GM18907 (cell line): ENCODE data around the gene RFNG.

Source experiments
- ATAC-seq: cut with Tn5 transposase; IDR thresholded peaks from one replicate; pipeline ENCODE4 v1.9.1; 2021; ENCODE audit warnings: mild to moderate bottlenecking, moderate library complexity; ENCODE audit not compliant: unreplicated experiment

RFNG gene

DNA sequence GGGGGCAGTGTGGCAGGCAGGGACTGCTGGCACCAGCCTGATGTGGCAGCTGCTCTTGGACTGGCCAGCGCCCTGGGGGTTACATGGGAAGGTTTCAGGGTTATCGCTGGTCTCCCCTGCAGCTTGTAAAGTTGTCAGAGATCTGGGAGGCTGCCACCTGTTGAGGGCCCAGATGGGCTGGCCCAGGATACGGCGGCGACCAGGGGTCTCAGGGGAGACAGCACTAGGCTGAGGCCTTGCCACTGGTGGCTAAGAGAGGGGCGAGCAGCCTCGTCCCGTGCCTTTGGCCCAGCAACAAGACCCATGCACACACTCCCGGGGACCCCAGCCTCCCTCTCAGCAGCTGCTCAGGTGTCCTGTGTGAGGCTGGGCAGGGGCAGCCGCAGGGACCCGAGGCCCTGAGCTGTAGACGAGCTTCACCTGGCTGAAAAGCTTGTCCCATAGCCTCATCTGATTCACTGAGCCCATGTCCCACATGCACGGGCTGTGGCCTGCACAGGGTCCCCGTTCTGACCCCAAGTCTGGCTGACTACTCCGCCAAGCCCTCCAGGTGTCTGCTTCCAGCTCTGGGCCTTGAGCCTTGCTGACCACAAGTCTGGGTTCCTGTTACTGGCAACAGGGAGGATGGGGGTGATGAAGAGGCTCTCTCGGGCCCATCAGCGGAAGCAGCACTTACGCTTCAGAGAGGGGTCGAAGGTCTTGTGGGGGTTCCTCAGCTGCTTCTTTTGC is 7.8 kb upstream of the RFNG start:
- no peak for ATAC-seq

- no peak for ATAC-seq
Observed at GRCh38 chr17:82058855-82059249, 7.2 kb upstream of the RFNG start.

- no peak for ATAC-seq
Observed at GRCh38 chr17:82058230-82058854, 6.7 kb upstream of the RFNG start.

DNA sequence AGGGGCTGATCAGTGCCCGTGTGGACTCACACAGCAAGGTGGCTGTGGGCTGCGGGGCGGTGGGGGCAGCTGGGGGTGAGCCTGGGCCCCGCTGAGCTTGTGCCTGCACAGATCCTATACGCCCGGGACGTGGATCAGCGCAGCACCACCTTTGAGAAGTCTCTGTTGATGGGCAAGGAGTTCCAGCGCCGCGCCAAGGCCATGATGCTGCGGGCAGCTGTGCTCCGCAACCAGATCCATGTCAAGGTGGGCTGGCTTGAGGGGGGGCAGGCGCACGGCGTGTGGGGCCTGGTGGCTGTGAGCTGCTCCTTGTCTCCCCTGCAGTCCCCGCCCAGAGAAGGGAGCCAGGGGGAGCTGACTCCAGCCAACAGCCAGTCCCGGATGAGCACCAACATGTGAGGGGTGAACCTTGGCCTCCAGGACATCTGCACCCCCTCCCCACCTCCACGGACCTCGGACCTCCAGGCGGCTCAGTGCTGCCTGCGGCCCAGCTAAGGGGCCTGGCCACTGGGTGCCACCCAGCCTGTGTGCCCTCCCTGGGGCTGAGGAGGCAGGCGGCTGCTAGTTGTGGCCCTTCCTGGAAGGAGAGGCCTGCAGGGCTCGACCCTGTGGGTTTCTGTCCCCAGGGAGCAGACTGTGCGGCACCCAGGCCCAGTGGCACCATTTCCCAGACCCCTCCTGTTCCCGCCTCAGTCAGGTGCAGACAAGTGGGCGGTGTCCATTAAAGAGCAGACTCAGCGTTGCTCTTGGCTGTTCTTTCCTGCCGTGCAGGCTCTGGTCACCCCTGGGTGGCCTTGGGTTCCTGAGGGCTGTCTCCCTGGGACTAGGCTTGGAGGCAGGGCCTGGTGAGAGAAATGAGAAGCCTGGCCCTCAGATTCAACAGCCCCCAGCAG is 5.4 kb upstream of the RFNG start:
- ATAC-seq: no peak

GRCh38 chr17:82055965-82056728 is 4.5 kb upstream of the RFNG start:
- ATAC-seq: no peak

- ATAC-seq: no peak
Observed at GRCh38 chr17:82055023-82055964, 3.7 kb upstream of the RFNG start.

DNA sequence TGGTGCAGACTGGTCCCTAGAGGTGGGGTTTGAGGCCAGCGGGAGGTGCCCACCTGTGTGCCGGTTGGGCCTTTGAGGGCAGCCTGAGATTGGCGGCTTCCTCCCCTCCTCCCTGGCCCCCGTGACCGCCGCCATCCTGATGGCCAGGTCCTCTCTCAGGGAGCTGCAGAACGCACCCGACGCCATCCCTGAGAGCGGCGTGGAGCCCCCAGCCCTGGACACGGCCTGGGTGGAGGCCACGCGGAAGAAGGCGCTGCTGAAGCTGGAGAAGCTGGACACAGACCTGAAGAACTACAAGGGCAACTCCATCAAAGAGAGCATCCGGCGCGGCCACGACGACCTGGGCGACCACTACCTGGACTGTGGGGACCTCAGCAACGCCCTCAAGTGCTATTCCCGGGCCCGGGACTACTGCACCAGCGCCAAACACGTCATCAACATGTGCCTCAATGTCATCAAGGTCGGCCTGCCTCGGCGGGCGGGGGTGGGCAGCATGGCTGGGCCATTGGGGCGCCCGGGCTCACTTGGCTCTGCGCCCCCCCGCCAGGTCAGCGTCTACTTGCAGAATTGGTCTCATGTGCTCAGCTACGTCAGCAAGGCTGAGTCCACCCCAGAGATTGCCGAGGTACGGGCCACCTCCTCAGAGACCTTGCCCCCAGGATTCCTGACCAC is 2.9 kb upstream of the RFNG start:
- ATAC-seq: no peak

DNA sequence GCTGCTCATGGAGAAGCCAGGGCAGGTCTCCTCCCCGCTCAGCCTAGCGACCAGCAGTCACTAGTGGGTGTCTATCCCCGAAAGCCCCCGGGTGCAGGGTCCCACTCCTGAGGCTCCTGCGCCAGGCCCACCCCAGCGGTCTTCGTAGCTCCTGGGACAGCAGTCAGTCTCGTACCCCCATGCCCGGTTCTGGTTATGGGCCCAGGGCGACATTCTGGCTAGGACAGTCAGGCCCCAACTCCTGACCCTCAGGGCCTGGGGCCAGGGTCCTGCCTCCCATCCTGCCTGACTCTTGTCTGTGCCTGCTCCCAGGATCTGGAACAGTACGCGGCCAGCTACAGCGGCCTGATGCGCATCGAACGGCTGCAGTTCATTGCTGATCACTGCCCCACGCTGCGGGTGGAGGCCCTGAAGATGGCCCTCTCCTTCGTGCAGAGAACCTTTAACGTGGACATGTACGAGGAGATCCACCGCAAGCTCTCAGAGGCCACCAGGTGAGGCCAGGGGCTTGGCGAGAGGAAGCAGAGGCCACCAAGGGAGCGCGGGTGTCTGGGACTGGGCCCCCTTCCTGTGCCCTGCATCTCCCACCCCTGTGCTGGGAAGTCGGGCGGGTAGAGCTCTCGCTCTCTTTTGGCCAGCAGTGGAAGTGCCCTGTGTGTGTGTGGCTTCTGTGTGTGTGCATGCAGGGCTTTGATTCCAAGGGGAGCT is 2.1 kb upstream of the RFNG start:
- ATAC-seq: no peak

- no peak for ATAC-seq
Observed at GRCh38 chr17:82053130-82053529, 1.5 kb upstream of the RFNG start.

DNA sequence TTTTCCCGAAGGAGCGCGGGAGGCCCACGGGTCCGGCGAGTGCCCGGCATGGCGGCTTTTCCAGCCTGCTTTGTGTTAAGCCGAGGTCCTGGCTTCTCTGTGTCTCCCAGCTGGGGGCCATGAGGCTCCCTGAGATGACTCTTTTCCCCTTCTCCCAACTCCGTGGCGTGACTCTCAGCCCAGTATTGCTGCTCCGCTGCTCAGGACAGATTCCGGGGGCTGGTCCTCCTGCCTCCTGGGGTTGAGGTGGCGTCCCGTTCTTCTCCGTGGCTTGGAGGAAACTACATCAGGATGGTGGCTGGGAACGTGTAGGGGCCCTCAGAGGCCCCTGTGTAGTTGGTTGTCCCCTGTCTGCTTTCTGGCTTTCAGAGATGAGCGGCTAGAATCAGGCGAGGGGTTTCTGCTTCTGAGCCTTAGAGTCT is 1.0 kb upstream of the RFNG start:
- no peak for ATAC-seq

DNA sequence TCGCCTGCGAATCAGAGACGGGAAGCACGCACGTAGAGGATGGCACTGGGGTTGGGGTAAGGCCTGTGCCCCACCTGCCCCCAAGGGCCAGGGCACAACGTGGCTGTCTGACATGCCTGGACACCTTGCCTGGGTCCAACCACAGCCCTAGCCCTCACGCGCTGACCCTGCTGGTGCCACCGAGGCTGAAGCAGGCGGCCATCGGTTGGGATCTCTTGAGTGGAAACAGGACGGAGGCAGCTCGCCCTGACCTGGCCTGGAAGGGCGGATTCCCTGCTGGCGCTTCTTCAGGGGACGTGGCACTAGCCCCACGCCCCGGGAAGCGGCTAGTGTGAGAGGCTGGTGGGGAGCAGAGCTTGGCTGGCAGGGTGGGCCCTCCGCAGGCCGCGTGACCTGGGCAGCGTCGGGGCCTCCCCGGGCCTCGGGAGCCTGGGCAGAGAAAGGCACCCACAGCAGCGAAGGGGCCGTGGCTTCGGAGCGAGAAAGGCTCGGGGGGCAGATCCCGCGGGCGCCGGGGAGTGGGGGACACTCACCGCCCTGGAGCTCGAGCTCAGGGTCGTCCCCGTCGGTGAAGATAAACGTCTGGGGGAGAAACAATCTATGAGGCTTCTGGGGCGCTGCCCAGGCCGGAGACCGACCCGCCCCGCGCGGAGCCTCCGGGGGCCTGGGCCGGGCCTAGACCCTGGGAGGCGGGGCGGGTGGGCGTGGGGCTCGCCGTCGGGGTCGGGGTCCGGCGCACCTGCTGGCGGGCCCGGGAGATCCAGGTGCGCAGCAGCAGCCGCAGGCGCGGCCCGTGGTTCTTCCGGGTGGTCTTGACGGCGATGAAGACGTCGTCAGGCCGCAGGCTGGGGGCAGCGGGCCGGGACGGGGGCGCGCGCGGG is 610 bp downstream of the RFNG start:
- ATAC-seq: peak; percentile 13

GRCh38 chr17:82050152-82050760 is 1.4 kb downstream of the RFNG start:
- ATAC-seq: no peak

- no peak for ATAC-seq
Observed at GRCh38 chr17:82049521-82049971, 2.1 kb downstream of the RFNG start.

DNA sequence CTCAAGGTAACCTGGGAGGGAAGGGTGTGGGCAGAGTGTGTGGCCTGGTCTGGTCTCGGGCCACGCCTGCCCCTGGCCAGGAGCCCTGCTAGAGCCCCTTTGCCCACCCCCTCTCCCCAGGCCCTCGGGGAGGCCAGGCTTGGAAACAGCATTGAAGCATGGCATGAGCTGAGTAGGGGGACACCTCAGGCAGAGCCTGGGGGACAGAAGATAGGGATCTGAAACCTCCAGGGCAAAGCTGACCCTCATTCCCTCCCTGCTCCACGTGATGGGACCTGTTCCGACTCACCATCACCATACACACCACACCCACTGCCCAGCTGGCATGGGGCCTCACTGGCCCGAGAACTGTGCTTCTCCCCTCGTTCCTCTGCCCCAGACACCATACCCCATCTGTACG is 2.5 kb downstream of the RFNG start:
- ATAC-seq: no peak

GRCh38 chr17:82048571-82048971 is 3.0 kb downstream of the RFNG start:
- no peak for ATAC-seq

GRCh38 chr17:82047914-82048570 is 3.6 kb downstream of the RFNG start:
- ATAC-seq: no peak

DNA sequence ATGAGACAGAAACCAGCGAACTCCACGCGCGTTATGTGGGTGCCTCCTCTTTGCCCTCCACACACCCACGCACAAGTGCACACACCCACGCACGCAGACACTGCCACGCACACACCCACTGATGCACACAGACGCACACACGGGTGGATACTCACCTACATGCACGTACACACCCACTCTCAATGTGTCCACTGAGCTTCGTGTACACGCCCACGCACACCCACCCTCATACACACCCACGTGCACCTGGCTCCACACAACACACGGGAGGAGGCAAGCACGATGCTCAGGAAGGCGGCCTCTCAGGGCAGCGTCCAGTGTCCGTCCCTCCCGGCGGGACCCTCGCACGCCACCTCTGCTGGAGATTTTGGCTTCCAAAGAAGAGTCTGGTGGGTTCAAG is 4.2 kb downstream of the RFNG start:
- ATAC-seq: no peak
